GM23338 (cell line): ENCODE measurements around the gene TIMP4. TPM values are rescaled to one million over a fixed set of nuclear protein-coding genes. Genes with fewer than 3 reads are reported as not detected.

Experiments used
- ATAC-seq: fragments of 200-7000 bp; cut with Tn5 transposase; 3 replicates; pipeline ENCODE4 v1.9.1; 2020
- DNase-seq: peaks from one replicate; pipeline ENCODE4 v3.0.0-alpha.2; 2015; ENCODE audit warnings: low spot score
- H2AFZ ChIP-seq: fragments of 200-600 bp; sonication (generic); 2 replicates; pipeline ENCODE4 v1.8.0; 2016; ENCODE audit warnings: antibody characterized with exemption, mild to moderate bottlenecking, moderate library complexity
- H3F3A ChIP-seq: fragments of 200-600 bp; sonication (generic); replicated peaks from 2 replicates; pipeline ENCODE4 v1.8.0; 2017; ENCODE audit warnings: antibody characterized with exemption, mixed run types, low read depth
- H3K27ac ChIP-seq: fragments of 200-600 bp; sonication (generic); 2 replicates; pipeline ENCODE4 v1.6.1; 2016; ENCODE audit warnings: low read depth
- H3K27me3 ChIP-seq: fragments of 200-600 bp; sonication (generic); 2 replicates; pipeline ENCODE4 v1.8.0; 2016; ENCODE audit warnings: mild to moderate bottlenecking, mixed run types, moderate library complexity; ENCODE audit not compliant: insufficient read depth
- H3K36me3 ChIP-seq: fragments of 200-600 bp; sonication (generic); 2 replicates; pipeline ENCODE4 v1.8.0; 2016; ENCODE audit warnings: mild to moderate bottlenecking; ENCODE audit not compliant: insufficient read depth
- H3K4me1 ChIP-seq: fragments of 200-600 bp; sonication (generic); 2 replicates; pipeline ENCODE4 v1.8.0; 2016; ENCODE audit warnings: mild to moderate bottlenecking, moderate library complexity; ENCODE audit not compliant: insufficient read depth
- H3K4me2 ChIP-seq: fragments of 200-600 bp; sonication (generic); 2 replicates; pipeline ENCODE4 v1.7.1; 2017; ENCODE audit warnings: mixed run types
- H3K4me3 ChIP-seq: fragments of 200-600 bp; sonication (generic); 2 replicates; pipeline ENCODE4 v1.6.1; 2016; ENCODE audit warnings: mixed run types
- H3K79me2 ChIP-seq: fragments of 200-600 bp; sonication (generic); replicated peaks from 2 replicates; pipeline ENCODE4 v1.8.0; 2017; ENCODE audit warnings: mild to moderate bottlenecking; ENCODE audit not compliant: insufficient read depth
- H3K9me2 ChIP-seq: fragments of 200-600 bp; sonication (generic); 2 replicates; pipeline ENCODE4 v1.8.0; 2017; ENCODE audit not compliant: insufficient read depth
- H4K20me1 ChIP-seq: fragments of 200-600 bp; sonication (generic); replicated peaks from 2 replicates; pipeline ENCODE4 v1.8.0; 2017; ENCODE audit warnings: mild to moderate bottlenecking; ENCODE audit not compliant: insufficient read depth
- H3K27ac Mint-ChIP-seq: 2 replicates; pipeline ENCODE4 v1.8.0; 2020; ENCODE audit warnings: inconsistent platforms, mild to moderate bottlenecking, moderate library complexity, mixed read lengths
- H3K27me3 Mint-ChIP-seq: 3 replicates; pipeline ENCODE4 v1.8.0; 2022; ENCODE audit warnings: low read depth, mild to moderate bottlenecking, moderate library complexity, mixed read lengths, inconsistent platforms; ENCODE audit not compliant: insufficient read depth, poor library complexity
- H3K36me3 Mint-ChIP-seq: 3 replicates; pipeline ENCODE4 v1.8.0; 2021; ENCODE audit warnings: low read depth, mild to moderate bottlenecking, inconsistent platforms, moderate library complexity, mixed read lengths
- H3K4me1 Mint-ChIP-seq: 3 replicates; pipeline ENCODE4 v1.8.0; 2020; ENCODE audit warnings: mild to moderate bottlenecking, inconsistent platforms, mixed read lengths
- H3K4me3 Mint-ChIP-seq: 3 replicates; pipeline ENCODE4 v1.8.0; 2021; ENCODE audit warnings: moderate library complexity, mild to moderate bottlenecking, inconsistent platforms, mixed read lengths
- H3K9me3 Mint-ChIP-seq: 3 replicates; pipeline ENCODE4 v1.8.0; 2020; ENCODE audit warnings: moderate library complexity, mild to moderate bottlenecking, inconsistent platforms, mixed read lengths
- CREB1 ChIP-seq: fragments of 250-450 bp; sonication (Bioruptor Pico); IDR thresholded peaks from 2 replicates; pipeline ENCODE4 v1.5.0; 2020; ENCODE audit warnings: low read depth, mild to moderate bottlenecking, moderate library complexity
- CTCF ChIP-seq, 2 experiments: fragments of 200-600 bp in 1 of 2; sonication (generic) in 1 of 2; conservative IDR thresholded peaks; 2 replicates each; pipeline versions ENCODE4 v1.5.1 to v1.6.1; 2016 to 2017; ENCODE audit warnings: antibody characterized with exemption in 2 of 2, low read depth in 2 of 2, mild to moderate bottlenecking in 2 of 2, moderate library complexity in 1 of 2
- ETS1 ChIP-seq: IDR thresholded peaks from 2 replicates; pipeline ENCODE4 v1.6.1; 2016; ENCODE audit warnings: antibody characterized with exemption
- EZH2 ChIP-seq: fragments of 200-600 bp; sonication (generic); IDR thresholded peaks from one replicate; pipeline ENCODE4 v1.8.0; 2017; ENCODE audit warnings: antibody characterized with exemption, mild to moderate bottlenecking, low read depth; ENCODE audit not compliant: unreplicated experiment
- EZH2phosphoT487 ChIP-seq: fragments of 200-600 bp; sonication (generic); IDR thresholded peaks from one replicate; pipeline ENCODE4 v1.8.1; 2018; ENCODE audit warnings: antibody characterized with exemption; ENCODE audit not compliant: unreplicated experiment
- NANOG ChIP-seq: IDR thresholded peaks from 2 replicates; pipeline ENCODE4 v1.6.1; 2016; ENCODE audit warnings: antibody characterized with exemption, borderline replicate concordance
- REST ChIP-seq: IDR thresholded peaks from one replicate; pipeline ENCODE4 v1.6.1; 2018; ENCODE audit warnings: antibody characterized with exemption; ENCODE audit not compliant: unreplicated experiment
- STAT1 ChIP-seq: IDR thresholded peaks from one replicate; pipeline ENCODE4 v1.6.1; 2016; ENCODE audit warnings: antibody characterized with exemption; ENCODE audit not compliant: unreplicated experiment
- polyA plus RNA-seq: library from polyadenylated mRNA; unstranded; fragments of >200 nt; fragmentation: Nextera tagmentation; extraction: Ambion mirVana; gene quantifications from 2 replicates; pipeline ENCODE4 v1.2.1, GENCODE V29; 2016
- total RNA-seq: library from RNA; depleted of rRNA; stranded (reverse); fragments of >200 nt; shearing (Covaris generic); gene quantifications from 2 replicates; pipeline ENCODE4 v1.2.3, GENCODE V29; 2014

TIMP4 gene
- total and polyA plus RNA-seq, 2 experiments from 2014 or later: 6.7 to 11.1 TPM

- H3K36me3 ChIP-seq: no peaks in the 10 kb centered on the region
- H3F3A ChIP-seq: no peaks in the 10 kb centered on the region
- DNase-seq: no peak
- H3K4me3 ChIP-seq: no peak overlapping the region
- H3K36me3 Mint-ChIP-seq: no peaks in the 10 kb centered on the region
- no peak overlapping the region for H3K4me2 ChIP-seq
- H3K4me1 ChIP-seq: no peaks in the 10 kb centered on the region
- no peaks in the 10 kb centered on the region for H3K27me3 ChIP-seq
- peaks cover 2% of the 10 kb centered on the region; the same call in 1 of the 3 replicates for H3K9me3 Mint-ChIP-seq
- no peak overlapping the region for H3K4me3 Mint-ChIP-seq
- no peak for ATAC-seq
- H3K79me2 ChIP-seq: no peaks in the 10 kb centered on the region
- peaks cover 3% of the 10 kb centered on the region for H3K27me3 Mint-ChIP-seq
- TF ChIP-seq CREB1 (CRISPR knock-in tag) (no peak), CTCF (conservative IDR thresholded peaks at IDR 0.05; ENCODE audit: low read depth in 2 of 2) (no peak), REST (no peak), NANOG (no peak)
- H3K27ac Mint-ChIP-seq: no peak overlapping the region
- H2AFZ ChIP-seq: no peak overlapping the region
- H3K27ac ChIP-seq: no peak overlapping the region
- no peaks in the 10 kb centered on the region for H3K9me2 ChIP-seq
- no peaks in the 10 kb centered on the region; the same call in 1 of the 2 replicates for H4K20me1 ChIP-seq
- no peaks in the 10 kb centered on the region for H3K4me1 Mint-ChIP-seq
Measured at GRCh38 chr3:12179441-12179840, 20.7 kb upstream of the TIMP4 start.

- no peak overlapping the region for H2AFZ ChIP-seq
- H3K4me1 ChIP-seq: no peaks in the 10 kb centered on the region
- H3K27ac ChIP-seq: no peak overlapping the region
- Mint-ChIP-seq H3K4me3 (no peak overlapping the region), H3K9me3 (peaks cover 10% of the 10 kb centered on the region), H3K36me3 (peaks cover 10% of the 10 kb centered on the region), H3K4me1 (no peaks in the 10 kb centered on the region), H3K27ac (no peak overlapping the region), H3K27me3 (peaks cover 3% of the 10 kb centered on the region)
- H3F3A ChIP-seq: no peaks in the 10 kb centered on the region
- no peaks in the 10 kb centered on the region for H3K27me3 ChIP-seq
- no peak for DNase-seq
- no peak for ATAC-seq
- no peaks in the 10 kb centered on the region for H3K9me2 ChIP-seq
- no peaks in the 10 kb centered on the region for H3K79me2 ChIP-seq
- H3K4me3 ChIP-seq: no peak overlapping the region
- H4K20me1 ChIP-seq: no peaks in the 10 kb centered on the region
- no peaks in the 10 kb centered on the region for H3K36me3 ChIP-seq
- H3K4me2 ChIP-seq: no peak overlapping the region
- TF ChIP-seq EZH2phosphoT487: no peak
- TF ChIP-seq NANOG: no peak
- TF ChIP-seq EZH2: no peak
- TF ChIP-seq CREB1 (CRISPR knock-in tag): no peak
- no peak for TF ChIP-seq ETS1
- TF ChIP-seq STAT1: no peak
Measured at GRCh38 chr3:12178091-12178820, 19.5 kb upstream of the TIMP4 start.
